ENCODE measurements around the gene SHF.

Gene SHF

GRCh38 chr15:45129651-45130129 lies 58.1 kb downstream of the SHF start, which contains the start of the genes DUOX1 and DUOXA1:
Gene DUOX1 (plus strand): TSS chr15:45129994. CDS start chr15:45131967, 1,973 bp downstream.
Gene DUOXA1 (minus strand): TSS chr15:45129879. CDS start chr15:45123014, 6,865 bp downstream.
- Histone ChIP-seq H3K9me3 (ENCODE audit: insufficient read depth, low read depth, low read length) (peaks cover 12% of the 10 kb centered on the region), H3K27ac (ENCODE audit: low read depth, low read length) (no peak within 1 kb of the TSS), H3K18ac (ENCODE audit: low read length) (no peak within 1 kb of the TSS), H3K4me1 (ENCODE audit: control insufficient read depth in 1 of 2, insufficient read depth in 2 of 2, low read length in 2 of 2) (peaks cover 0 to 5% of the 10 kb centered on the region in 2 experiments), H2BK120ac (ENCODE audit: insufficient read depth, low read length, poor library complexity) (no peak within 1 kb of the TSS), H3K14ac (ENCODE audit: low read length) (no peak within 1 kb of the TSS), H2BK12ac (ENCODE audit: low read length) (no peak within 1 kb of the TSS), H2AK5ac (ENCODE audit: low read length) (no peak within 1 kb of the TSS), H3K4me3 (ENCODE audit: low read depth, low read length) (peak within 1 kb of the TSS; percentile 11), H3K23ac (ENCODE audit: low read length) (peak within 1 kb of the TSS; percentile 58), H2BK5ac (ENCODE audit: low read depth, low read length, poor library complexity) (no peak within 1 kb of the TSS), H2AFZ (ENCODE audit: insufficient read depth, low read length, poor library complexity) (no peak within 1 kb of the TSS), H4K91ac (ENCODE audit: low read depth, low read length) (no peak within 1 kb of the TSS), H3K4me2 (ENCODE audit: low read length) (peak within 1 kb of the TSS; percentile 8), H3K36me3 (ENCODE audit: control insufficient read depth in 1 of 2, insufficient read depth in 2 of 2, low read length in 2 of 2) (no peaks in the 10 kb centered on the region), H3K4ac (ENCODE audit: low read depth, low read length) (no peak within 1 kb of the TSS), H4K12ac (ENCODE audit: low read depth, low read length) (no peak within 1 kb of the TSS), H3K79me2 (ENCODE audit: control insufficient read depth, insufficient read depth, low read length, poor library complexity) (no peaks in the 10 kb centered on the region), H4K8ac (ENCODE audit: low read depth, low read length) (no peak within 1 kb of the TSS), H3K27me3 (ENCODE audit: insufficient read depth, low read length) (peaks cover 52% of the 10 kb centered on the region), H3K79me1 (ENCODE audit: low read length) (no peaks in the 10 kb centered on the region), H3K9ac (ENCODE audit: low read length) (no peak within 1 kb of the TSS)
- no CpG with 5 or more reads among the region's 46 CpGs for WGBS (ENCODE audit: extremely low coverage, insufficient coverage, insufficient read length)
- DNase-seq, result peak in 1 of 2 donors; percentile 11

- H2AK5ac ChIP-seq (ENCODE audit: low read length), result no peak overlapping the region
- H4K91ac ChIP-seq (ENCODE audit: low read depth, low read length), result no peak overlapping the region
- WGBS (ENCODE audit: extremely low coverage, insufficient coverage, insufficient read length), result no CpG with 5 or more reads among the region's 47 CpGs
- H4K8ac ChIP-seq (ENCODE audit: low read depth, low read length), result no peak overlapping the region
- H2AFZ ChIP-seq (ENCODE audit: insufficient read depth, low read length, poor library complexity), result no peak overlapping the region
- no peak overlapping the region for H2BK12ac ChIP-seq (ENCODE audit: low read length)
- H3K79me2 ChIP-seq (ENCODE audit: control insufficient read depth, insufficient read depth, low read length, poor library complexity), result no peaks in the 10 kb centered on the region
- H3K4me2 ChIP-seq (ENCODE audit: low read length), result no peak overlapping the region
- H3K14ac ChIP-seq (ENCODE audit: low read length), result no peak overlapping the region
- H3K4me1 ChIP-seq (ENCODE audit: control insufficient read depth in 1 of 2, insufficient read depth in 2 of 2, low read length in 2 of 2), result peaks cover 0 to 5% of the 10 kb centered on the region in 2 experiments
- peaks cover 46% of the 10 kb centered on the region for H3K27me3 ChIP-seq (ENCODE audit: insufficient read depth, low read length)
- no peak overlapping the region for H3K23ac ChIP-seq (ENCODE audit: low read length)
- H3K4me3 ChIP-seq (ENCODE audit: low read depth, low read length), result no peak overlapping the region
- H2BK5ac ChIP-seq (ENCODE audit: low read depth, low read length, poor library complexity), result no peak overlapping the region
- H3K4ac ChIP-seq (ENCODE audit: low read depth, low read length), result no peak overlapping the region
- no peak overlapping the region for H3K9ac ChIP-seq (ENCODE audit: low read length)
- H3K36me3 ChIP-seq (ENCODE audit: control insufficient read depth in 1 of 2, insufficient read depth in 2 of 2, low read length in 2 of 2), result no peaks in the 10 kb centered on the region
- H2BK120ac ChIP-seq (ENCODE audit: insufficient read depth, low read length, poor library complexity), result no peak overlapping the region
- no peaks in the 10 kb centered on the region for H3K79me1 ChIP-seq (ENCODE audit: low read length)
- DNase-seq, result no peak
- H3K9me3 ChIP-seq (ENCODE audit: insufficient read depth, low read depth, low read length), result peaks cover 7% of the 10 kb centered on the region
- H3K27ac ChIP-seq (ENCODE audit: low read depth, low read length), result no peak overlapping the region
- no peak overlapping the region for H4K12ac ChIP-seq (ENCODE audit: low read depth, low read length)
- H3K18ac ChIP-seq (ENCODE audit: low read length), result no peak overlapping the region
Observed at GRCh38 chr15:45128971-45129639, 58.7 kb downstream of the SHF start.

- no peak overlapping the region for H3K4ac ChIP-seq (ENCODE audit: low read depth, low read length)
- 100% methylated on average over 1 of the region's 2 CpGs for WGBS (ENCODE audit: extremely low coverage, insufficient coverage, insufficient read length)
- no peaks in the 10 kb centered on the region for H3K79me2 ChIP-seq (ENCODE audit: control insufficient read depth, insufficient read depth, low read length, poor library complexity)
- H3K4me2 ChIP-seq (ENCODE audit: low read length), result no peak overlapping the region
- no peak overlapping the region for H3K9ac ChIP-seq (ENCODE audit: low read length)
- no peak overlapping the region for H2BK12ac ChIP-seq (ENCODE audit: low read length)
- no peak overlapping the region for H3K18ac ChIP-seq (ENCODE audit: low read length)
- H2BK5ac ChIP-seq (ENCODE audit: low read depth, low read length, poor library complexity), result no peak overlapping the region
- peaks cover 34% of the 10 kb centered on the region for H3K27me3 ChIP-seq (ENCODE audit: insufficient read depth, low read length)
- H3K27ac ChIP-seq (ENCODE audit: low read depth, low read length), result no peak overlapping the region
- H3K4me1 ChIP-seq (ENCODE audit: control insufficient read depth in 1 of 2, insufficient read depth in 2 of 2, low read length in 2 of 2), result peaks cover 5 to 7% of the 10 kb centered on the region in 2 experiments
- peak in 1 of 2 donors; percentile 51 for DNase-seq
- peaks cover 4% of the 10 kb centered on the region for H3K9me3 ChIP-seq (ENCODE audit: insufficient read depth, low read depth, low read length)
- H3K4me3 ChIP-seq (ENCODE audit: low read depth, low read length), result no peak overlapping the region
- H2AK5ac ChIP-seq (ENCODE audit: low read length), result no peak overlapping the region
- no peak overlapping the region for H2BK120ac ChIP-seq (ENCODE audit: insufficient read depth, low read length, poor library complexity)
- no peak overlapping the region for H3K23ac ChIP-seq (ENCODE audit: low read length)
- H4K91ac ChIP-seq (ENCODE audit: low read depth, low read length), result no peak overlapping the region
- no peak overlapping the region for H4K12ac ChIP-seq (ENCODE audit: low read depth, low read length)
- H3K14ac ChIP-seq (ENCODE audit: low read length), result no peak overlapping the region
- H3K36me3 ChIP-seq (ENCODE audit: control insufficient read depth in 1 of 2, insufficient read depth in 2 of 2, low read length in 2 of 2), result no peaks in the 10 kb centered on the region
- H3K79me1 ChIP-seq (ENCODE audit: low read length), result no peaks in the 10 kb centered on the region
- H2AFZ ChIP-seq (ENCODE audit: insufficient read depth, low read length, poor library complexity), result no peak overlapping the region
- H4K8ac ChIP-seq (ENCODE audit: low read depth, low read length), result no peak overlapping the region
Observed at GRCh38 chr15:45126535-45127158, 61.1 kb downstream of the SHF start.

GRCh38 chr15:45123397-45123796 lies 64.4 kb downstream of the SHF start:
- Histone ChIP-seq H3K9me3 (ENCODE audit: insufficient read depth, low read depth, low read length) (no peaks in the 10 kb centered on the region), H2BK120ac (ENCODE audit: insufficient read depth, low read length, poor library complexity) (no peak overlapping the region), H3K4me1 (ENCODE audit: control insufficient read depth in 1 of 2, insufficient read depth in 2 of 2, low read length in 2 of 2) (peaks cover 0 to 7% of the 10 kb centered on the region in 2 experiments), H3K27me3 (ENCODE audit: insufficient read depth, low read length) (peaks cover 9% of the 10 kb centered on the region), H2BK12ac (ENCODE audit: low read length) (no peak overlapping the region), H2BK5ac (ENCODE audit: low read depth, low read length, poor library complexity) (no peak overlapping the region), H3K14ac (ENCODE audit: low read length) (no peak overlapping the region), H3K36me3 (ENCODE audit: control insufficient read depth in 1 of 2, insufficient read depth in 2 of 2, low read length in 2 of 2) (no peaks in the 10 kb centered on the region), H4K91ac (ENCODE audit: low read depth, low read length) (no peak overlapping the region), H3K4me3 (ENCODE audit: low read depth, low read length) (no peak overlapping the region), H3K9ac (ENCODE audit: low read length) (no peak overlapping the region), H3K4ac (ENCODE audit: low read depth, low read length) (no peak overlapping the region), H4K12ac (ENCODE audit: low read depth, low read length) (no peak overlapping the region), H4K8ac (ENCODE audit: low read depth, low read length) (no peak overlapping the region), H3K27ac (ENCODE audit: low read depth, low read length) (no peak overlapping the region), H3K18ac (ENCODE audit: low read length) (no peak overlapping the region), H2AK5ac (ENCODE audit: low read length) (no peak overlapping the region), H3K79me1 (ENCODE audit: low read length) (no peaks in the 10 kb centered on the region), H3K79me2 (ENCODE audit: control insufficient read depth, insufficient read depth, low read length, poor library complexity) (no peaks in the 10 kb centered on the region), H3K4me2 (ENCODE audit: low read length) (no peak overlapping the region), H2AFZ (ENCODE audit: insufficient read depth, low read length, poor library complexity) (no peak overlapping the region), H3K23ac (ENCODE audit: low read length) (no peak overlapping the region)
- DNase-seq, result peak in 1 of 2 donors; percentile 26

Data from trophoblast cell (in vitro differentiated cells and primary cell).